HepG2 (cell line): ENCODE results near the gene TUBA4A. TPM values are rescaled to one million over a fixed set of nuclear protein-coding genes. Genes with fewer than 3 reads are reported as not detected.

Experiments used
- EHMT2 ChIP-seq: fragments of 200-600 bp; sonication (generic); IDR thresholded peaks from 2 replicates; pipeline ENCODE4 v1.7.0; 2017; ENCODE audit warnings: antibody characterized with exemption, low read depth, low read length, borderline replicate concordance
- ERF ChIP-seq: IDR thresholded peaks from 2 replicates; pipeline ENCODE4 v1.6.1; 2018; ENCODE audit warnings: missing biosample characterization, missing genetic modification reagents
- HES4 ChIP-seq: sonication (generic); formaldehyde crosslinking; IDR thresholded peaks from 2 replicates; pipeline ENCODE4 v1.9.0; 2021; ENCODE audit warnings: mild to moderate bottlenecking, missing genetic modification reagents, borderline replicate concordance
- PAF1 ChIP-seq: IDR thresholded peaks from 2 replicates; pipeline ENCODE4 v1.6.1; 2016; ENCODE audit warnings: missing genetic modification reagents, missing compliant biosample characterization
- RBFOX2 ChIP-seq: fragments of 200-400 bp; formaldehyde crosslinking; IDR thresholded peaks from 2 replicates; pipeline ENCODE4 v1.6.1; 2017; ENCODE audit warnings: low read depth, mild to moderate bottlenecking, low read length
- SP140L ChIP-seq: sonication (generic); formaldehyde crosslinking; IDR thresholded peaks from 2 replicates; pipeline ENCODE4 v1.4.0; 2020; ENCODE audit warnings: missing genetic modification reagents, borderline replicate concordance
- ZBTB1 ChIP-seq: sonication (generic); formaldehyde crosslinking; IDR thresholded peaks from 2 replicates; pipeline ENCODE4 v1.4.0; 2020; ENCODE audit warnings: missing genetic modification reagents, borderline replicate concordance
- ZBTB3 ChIP-seq: sonication (generic); formaldehyde crosslinking; IDR thresholded peaks from 2 replicates; pipeline ENCODE4 v1.4.0; 2020; ENCODE audit warnings: low read depth, mild to moderate bottlenecking, moderate library complexity, missing genetic modification reagents, borderline replicate concordance
- ZFP82 ChIP-seq: sonication (generic); formaldehyde crosslinking; IDR thresholded peaks from 2 replicates; pipeline ENCODE4 v1.5.1; 2020; ENCODE audit warnings: mild to moderate bottlenecking, missing genetic modification reagents, borderline replicate concordance
- ZKSCAN5 ChIP-seq: sonication (generic); formaldehyde crosslinking; IDR thresholded peaks from 2 replicates; pipeline ENCODE4 v1.5.1; 2020; ENCODE audit warnings: mild to moderate bottlenecking, missing genetic modification reagents
- ZNF121 ChIP-seq: sonication (generic); formaldehyde crosslinking; IDR thresholded peaks from 2 replicates; pipeline ENCODE4 v1.5.0; 2020; ENCODE audit warnings: mild to moderate bottlenecking, missing genetic modification reagents
- ZNF160 ChIP-seq: sonication (generic); formaldehyde crosslinking; IDR thresholded peaks from 2 replicates; pipeline ENCODE4 v1.8.0; 2022; ENCODE audit warnings: mild to moderate bottlenecking, inconsistent platforms, missing genetic modification reagents
- ZNF501 ChIP-seq: sonication (generic); formaldehyde crosslinking; IDR thresholded peaks from 2 replicates; pipeline ENCODE4 v1.5.1; 2020; ENCODE audit warnings: mild to moderate bottlenecking, moderate library complexity, missing genetic modification reagents
- ZNF614 ChIP-seq: IDR thresholded peaks from 2 replicates; pipeline ENCODE4 v1.6.1; 2018; ENCODE audit warnings: missing biosample characterization, missing genetic modification reagents, inconsistent platforms, borderline replicate concordance
- ZSCAN21 ChIP-seq: sonication (generic); formaldehyde crosslinking; IDR thresholded peaks from 2 replicates; pipeline ENCODE4 v1.8.0; 2022; ENCODE audit warnings: mild to moderate bottlenecking, missing genetic modification reagents, moderate library complexity, borderline replicate concordance
- polyA plus RNA-seq, 8 experiments: library from polyadenylated mRNA; depleted of rRNA in 3 of 8; stranded (reverse) in 7 of 8; unstranded in 1 of 8; fragments of >200 nt; fragmentation: Illumina TruSeq in 4 of 8; extraction: Trizol in 4 of 8; gene quantifications; 2 replicates each; pipeline versions ENCODE4 v1.2.1 to v1.2.3, GENCODE V29; 2011 to 2016; ENCODE audit warnings: low read depth in 4 of 8, missing spikeins in 1 of 8, mixed read lengths in 1 of 8; ENCODE audit not compliant: insufficient read depth in 1 of 8
- total RNA-seq, 5 experiments: library from RNA; depleted of rRNA; stranded (reverse); fragments of >200 nt; fragmentation: Illumina TruSeq; extraction: Trizol; gene quantifications; 2 replicates each; pipeline ENCODE4 v1.2.3, GENCODE V29; 2016; ENCODE audit warnings: low read depth in 1 of 5
- TF ChIP-seq, protein P1 (sequence below): sonication (generic); formaldehyde crosslinking; IDR thresholded peaks from 2 replicates; pipeline ENCODE4 v1.8.1; 2023; ENCODE audit warnings: missing genetic modification reagents, inconsistent platforms, borderline replicate concordance
- TF ChIP-seq, protein P2 (sequence below): sonication (generic); formaldehyde crosslinking; IDR thresholded peaks from 2 replicates; pipeline ENCODE4 v1.4.0; 2020; ENCODE audit warnings: mild to moderate bottlenecking, low read depth, missing genetic modification reagents
- TF ChIP-seq, protein P3 (sequence below): IDR thresholded peaks from 2 replicates; pipeline ENCODE4 v1.6.1; 2016; ENCODE audit warnings: low read depth, missing genetic modification reagents, missing compliant biosample characterization

TUBA4A gene
- total and polyA plus RNA-seq, 2 of the 13 experiments (the other 11 are each of a cell fraction or from before 2014, with no cell fraction given): 1.3 to 12.7 TPM

DNA sequence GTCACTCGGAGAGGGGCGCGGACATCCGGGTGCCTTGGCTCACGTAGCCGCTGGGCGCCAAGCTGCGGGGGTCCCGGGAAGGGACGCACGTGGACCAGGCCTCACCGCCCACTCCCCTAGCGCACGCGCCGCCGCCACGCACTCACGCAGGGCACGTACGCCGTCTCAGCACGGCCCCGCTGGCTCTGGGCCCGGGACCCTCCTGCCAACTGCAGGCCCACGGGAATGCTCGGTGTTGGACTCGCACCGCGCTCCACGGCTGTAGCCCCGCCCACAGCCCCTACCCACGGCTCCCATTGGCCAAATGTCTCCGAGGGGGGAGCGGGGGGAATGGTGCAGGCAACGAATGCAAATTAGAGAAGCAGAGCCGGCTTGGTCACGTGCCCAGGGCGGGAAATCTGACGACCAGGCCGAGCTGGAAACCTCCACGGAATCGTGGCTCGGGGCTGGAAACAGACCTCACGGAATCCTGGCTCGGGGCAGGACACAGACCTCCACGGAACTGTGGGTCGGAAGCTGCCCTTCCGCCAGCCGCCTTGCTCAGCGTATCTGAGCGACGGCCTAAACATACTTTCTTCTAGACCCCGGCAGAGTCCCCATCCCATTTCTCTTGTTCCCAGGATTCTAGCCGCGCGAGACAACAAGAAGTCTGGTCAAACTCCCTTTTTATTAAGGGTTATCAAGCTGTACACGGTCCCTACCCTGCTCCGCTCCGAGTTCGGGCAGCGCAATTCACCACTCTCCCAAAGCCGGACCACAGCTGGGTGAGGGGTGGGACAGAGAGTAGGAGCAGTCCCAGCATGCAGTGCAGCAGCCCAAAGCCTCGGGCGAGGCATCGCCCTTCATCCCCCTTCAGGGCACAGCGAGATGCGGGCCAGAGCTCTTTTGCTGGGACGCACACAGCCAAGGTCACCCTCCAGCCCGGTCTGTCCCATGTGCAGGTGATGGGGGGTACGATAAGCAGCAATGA is 34.7 kb downstream of the TUBA4A start, which contains the start of gene ABCB6 (continued):
- TF ChIP-seq, protein P1, sequence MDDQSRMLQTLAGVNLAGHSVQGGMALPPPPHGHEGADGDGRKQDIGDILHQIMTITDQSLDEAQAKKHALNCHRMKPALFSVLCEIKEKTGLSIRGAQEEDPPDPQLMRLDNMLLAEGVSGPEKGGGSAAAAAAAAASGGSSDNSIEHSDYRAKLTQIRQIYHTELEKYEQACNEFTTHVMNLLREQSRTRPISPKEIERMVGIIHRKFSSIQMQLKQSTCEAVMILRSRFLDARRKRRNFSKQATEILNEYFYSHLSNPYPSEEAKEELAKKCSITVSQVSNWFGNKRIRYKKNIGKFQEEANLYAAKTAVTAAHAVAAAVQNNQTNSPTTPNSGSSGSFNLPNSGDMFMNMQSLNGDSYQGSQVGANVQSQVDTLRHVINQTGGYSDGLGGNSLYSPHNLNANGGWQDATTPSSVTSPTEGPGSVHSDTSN (CRISPR knock-in tag): no peak; the same call in 1 of the 2 replicates
- peak; percentile 95; the same call in 1 of the 2 replicates for TF ChIP-seq HES4 (CRISPR knock-in tag)
- TF ChIP-seq ERF: peak; percentile 87
- TF ChIP-seq ZBTB3: no peak
- TF ChIP-seq ZSCAN21 (CRISPR knock-in tag): peak; percentile 98
- no peak for TF ChIP-seq EHMT2
- TF ChIP-seq, protein P2, sequence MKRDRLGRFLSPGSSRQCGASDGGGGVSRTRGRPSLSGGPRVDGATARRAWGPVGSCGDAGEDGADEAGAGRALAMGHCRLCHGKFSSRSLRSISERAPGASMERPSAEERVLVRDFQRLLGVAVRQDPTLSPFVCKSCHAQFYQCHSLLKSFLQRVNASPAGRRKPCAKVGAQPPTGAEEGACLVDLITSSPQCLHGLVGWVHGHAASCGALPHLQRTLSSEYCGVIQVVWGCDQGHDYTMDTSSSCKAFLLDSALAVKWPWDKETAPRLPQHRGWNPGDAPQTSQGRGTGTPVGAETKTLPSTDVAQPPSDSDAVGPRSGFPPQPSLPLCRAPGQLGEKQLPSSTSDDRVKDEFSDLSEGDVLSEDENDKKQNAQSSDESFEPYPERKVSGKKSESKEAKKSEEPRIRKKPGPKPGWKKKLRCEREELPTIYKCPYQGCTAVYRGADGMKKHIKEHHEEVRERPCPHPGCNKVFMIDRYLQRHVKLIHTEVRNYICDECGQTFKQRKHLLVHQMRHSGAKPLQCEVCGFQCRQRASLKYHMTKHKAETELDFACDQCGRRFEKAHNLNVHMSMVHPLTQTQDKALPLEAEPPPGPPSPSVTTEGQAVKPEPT (CRISPR knock-in tag): peak; percentile 81; the same call in 1 of the 2 replicates
- peak; percentile 80 for TF ChIP-seq ZNF614
- TF ChIP-seq, protein P3, sequence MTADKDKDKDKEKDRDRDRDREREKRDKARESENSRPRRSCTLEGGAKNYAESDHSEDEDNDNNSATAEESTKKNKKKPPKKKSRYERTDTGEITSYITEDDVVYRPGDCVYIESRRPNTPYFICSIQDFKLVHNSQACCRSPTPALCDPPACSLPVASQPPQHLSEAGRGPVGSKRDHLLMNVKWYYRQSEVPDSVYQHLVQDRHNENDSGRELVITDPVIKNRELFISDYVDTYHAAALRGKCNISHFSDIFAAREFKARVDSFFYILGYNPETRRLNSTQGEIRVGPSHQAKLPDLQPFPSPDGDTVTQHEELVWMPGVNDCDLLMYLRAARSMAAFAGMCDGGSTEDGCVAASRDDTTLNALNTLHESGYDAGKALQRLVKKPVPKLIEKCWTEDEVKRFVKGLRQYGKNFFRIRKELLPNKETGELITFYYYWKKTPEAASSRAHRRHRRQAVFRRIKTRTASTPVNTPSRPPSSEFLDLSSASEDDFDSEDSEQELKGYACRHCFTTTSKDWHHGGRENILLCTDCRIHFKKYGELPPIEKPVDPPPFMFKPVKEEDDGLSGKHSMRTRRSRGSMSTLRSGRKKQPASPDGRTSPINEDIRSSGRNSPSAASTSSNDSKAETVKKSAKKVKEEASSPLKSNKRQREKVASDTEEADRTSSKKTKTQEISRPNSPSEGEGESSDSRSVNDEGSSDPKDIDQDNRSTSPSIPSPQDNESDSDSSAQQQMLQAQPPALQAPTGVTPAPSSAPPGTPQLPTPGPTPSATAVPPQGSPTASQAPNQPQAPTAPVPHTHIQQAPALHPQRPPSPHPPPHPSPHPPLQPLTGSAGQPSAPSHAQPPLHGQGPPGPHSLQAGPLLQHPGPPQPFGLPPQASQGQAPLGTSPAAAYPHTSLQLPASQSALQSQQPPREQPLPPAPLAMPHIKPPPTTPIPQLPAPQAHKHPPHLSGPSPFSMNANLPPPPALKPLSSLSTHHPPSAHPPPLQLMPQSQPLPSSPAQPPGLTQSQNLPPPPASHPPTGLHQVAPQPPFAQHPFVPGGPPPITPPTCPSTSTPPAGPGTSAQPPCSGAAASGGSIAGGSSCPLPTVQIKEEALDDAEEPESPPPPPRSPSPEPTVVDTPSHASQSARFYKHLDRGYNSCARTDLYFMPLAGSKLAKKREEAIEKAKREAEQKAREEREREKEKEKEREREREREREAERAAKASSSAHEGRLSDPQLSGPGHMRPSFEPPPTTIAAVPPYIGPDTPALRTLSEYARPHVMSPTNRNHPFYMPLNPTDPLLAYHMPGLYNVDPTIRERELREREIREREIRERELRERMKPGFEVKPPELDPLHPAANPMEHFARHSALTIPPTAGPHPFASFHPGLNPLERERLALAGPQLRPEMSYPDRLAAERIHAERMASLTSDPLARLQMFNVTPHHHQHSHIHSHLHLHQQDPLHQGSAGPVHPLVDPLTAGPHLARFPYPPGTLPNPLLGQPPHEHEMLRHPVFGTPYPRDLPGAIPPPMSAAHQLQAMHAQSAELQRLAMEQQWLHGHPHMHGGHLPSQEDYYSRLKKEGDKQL (CRISPR knock-in tag): peak; percentile 30; the same call in 1 of the 2 replicates
- TF ChIP-seq ZKSCAN5 (CRISPR knock-in tag): no peak
- TF ChIP-seq ZFP82: peak; percentile 98
- TF ChIP-seq RBFOX2: peak; percentile 98
- peak; percentile 93 for TF ChIP-seq PAF1 (CRISPR knock-in tag)
- TF ChIP-seq ZNF160 (CRISPR knock-in tag): peak; percentile 88; the same call in 1 of the 2 replicates
- TF ChIP-seq SP140L (CRISPR knock-in tag): peak; percentile 77; the same call in 1 of the 2 replicates
- TF ChIP-seq ZNF501 (CRISPR knock-in tag): peak; percentile 95
- peak; percentile 45; the same call in 1 of the 2 replicates for TF ChIP-seq ZNF121 (CRISPR knock-in tag)
- peak; percentile 76 for TF ChIP-seq ZBTB1 (CRISPR knock-in tag)
